Choroid plexus epithelial cell (primary cell): Measurements from ENCODE around the gene CDH4.

Experiments
- DNase-seq: peaks from one replicate; pipeline ENCODE4 v3.0.0-alpha.2; 2010; ENCODE audit warnings: low read depth
- H3K4me3 ChIP-seq: 2 replicates; pipeline ENCODE4 v1.5.1; 2011; ENCODE audit warnings: low read depth, mild to moderate bottlenecking, control low read depth, low read length, moderate library complexity
- CTCF ChIP-seq: conservative IDR thresholded peaks from 2 replicates; pipeline ENCODE4 v1.5.1; 2011; ENCODE audit warnings: low read depth, mild to moderate bottlenecking, control low read depth, inconsistent platforms, low read length, moderate library complexity

CDH4 gene

GRCh38 chr20:61856626-61857413 lies 604.8 kb downstream of the CDH4 start:
- no peak for TF ChIP-seq CTCF
- H3K4me3 ChIP-seq: no peak overlapping the region
- no peak for DNase-seq

GRCh38 chr20:61857414-61857775 lies 605.3 kb downstream of the CDH4 start:
- no peak for DNase-seq
- no peak overlapping the region for H3K4me3 ChIP-seq

GRCh38 chr20:61857884-61858283 lies 605.8 kb downstream of the CDH4 start:
- H3K4me3 ChIP-seq: no peak overlapping the region
- no peak for TF ChIP-seq CTCF
- no peak for DNase-seq

More at GRCh38 chr20:61857414-61857775, 605.3 kb downstream of the CDH4 start:
- no peak for TF ChIP-seq CTCF

GRCh38 chr20:61859767-61860166 lies 607.7 kb downstream of the CDH4 start:
- no peak for TF ChIP-seq CTCF
- H3K4me3 ChIP-seq: no peak overlapping the region
- DNase-seq: no peak

- DNase-seq: no peak
- H3K4me3 ChIP-seq: no peak overlapping the region
- TF ChIP-seq CTCF: no peak
Observed at GRCh38 chr20:61860260-61860987, 608.4 kb downstream of the CDH4 start.

GRCh38 chr20:61861054-61861841 lies 609.2 kb downstream of the CDH4 start:
- no peak overlapping the region for H3K4me3 ChIP-seq
- no peak for TF ChIP-seq CTCF
- no peak for DNase-seq
